AG04450 (cell line): ENCODE results near the gene TMPRSS2. TPM values are rescaled to one million over a fixed set of nuclear protein-coding genes. Genes with fewer than 3 reads are reported as not detected.

Experiments used
- CTCF ChIA-PET: fragments of 300-600, 350-600 bp; formaldehyde crosslinking; extraction: SDS; loops from one replicate; lab custom pipeline; 2022; ENCODE audit warnings: antibody characterized with exemption, inconsistent platforms; lab: Charles Lee
- POLR2A ChIA-PET: fragments of 350-600 bp; formaldehyde crosslinking; extraction: SDS; loops from one replicate; lab custom pipeline; 2021; ENCODE audit warnings: antibody characterized with exemption, inconsistent platforms; lab: Yijun Ruan, JAX
- DNase-seq: peaks from one replicate; pipeline ENCODE4 v3.0.0-alpha.2; 2011; ENCODE audit warnings: low read depth, low spot score
- H3K27ac ChIP-seq: one replicate; pipeline ENCODE4 v1.5.1; 2012; ENCODE audit warnings: low read depth, low read length, control low read depth
- H3K27me3 ChIP-seq: one replicate; pipeline ENCODE4 v1.6.0; 2012; ENCODE audit warnings: low read length; ENCODE audit not compliant: control insufficient read depth, insufficient read depth
- H3K4me3 ChIP-seq: 2 replicates; pipeline ENCODE4 v1.5.1; 2011; ENCODE audit warnings: mild to moderate bottlenecking, low read depth, low read length, control low read depth
- H3K9me3 ChIP-seq: 2 replicates; pipeline ENCODE4 v1.5.1; 2012; ENCODE audit warnings: low read length; ENCODE audit not compliant: control insufficient read depth, insufficient read depth
- CTCF ChIP-seq: IDR thresholded peaks from 2 replicates; pipeline ENCODE4 v1.5.1; 2011; ENCODE audit warnings: low read depth, low read length, control low read depth, inconsistent platforms
- polyA plus RNA-seq: library from polyadenylated mRNA; depleted of rRNA; stranded (reverse); fragments of >200 nt; gene quantifications from 2 replicates; pipeline ENCODE4 v1.2.3, GENCODE V29; 2011

The TMPRSS2 gene
- polyA plus RNA-seq, 1 experiment: not detected

- H3K27ac ChIP-seq: no peak overlapping the region
- H3K9me3 ChIP-seq: no peaks in the 10 kb centered on the region; the same call in 1 of the 2 replicates
- H3K27me3 ChIP-seq: peaks cover 45% of the 10 kb centered on the region
- DNase-seq: no peak
- TF ChIP-seq CTCF: no peak
- CTCF ChIA-PET: no interaction called here
- H3K4me3 ChIP-seq: no peak overlapping the region
- POLR2A ChIA-PET: no interaction called here
Measured at GRCh38 chr21:41506611-41507520, 1.1 kb downstream of the TMPRSS2 start.

- ChIA-PET CTCF (no interaction called here), POLR2A (no interaction called here)
- Histone ChIP-seq H3K27ac (no peak overlapping the region), H3K9me3 (no peaks in the 10 kb centered on the region; the same call in 1 of the 2 replicates), H3K4me3 (no peak overlapping the region), H3K27me3 (peaks cover 45% of the 10 kb centered on the region)
- no peak for TF ChIP-seq CTCF
- no peak for DNase-seq
Measured at GRCh38 chr21:41506005-41506594, 1.9 kb downstream of the TMPRSS2 start.

- no peak for DNase-seq
Measured at GRCh38 chr21:41504030-41504429, 3.9 kb downstream of the TMPRSS2 start.

GRCh38 chr21:41503331-41503730 is 4.6 kb downstream of the TMPRSS2 start:
- Histone ChIP-seq H3K4me3 (no peak overlapping the region), H3K27me3 (peaks cover 32% of the 10 kb centered on the region), H3K9me3 (no peaks in the 10 kb centered on the region; the same call in 1 of the 2 replicates), H3K27ac (no peak overlapping the region)
- CTCF ChIA-PET: no interaction called here
- no peak for TF ChIP-seq CTCF
- POLR2A ChIA-PET: no interaction called here
- no peak for DNase-seq

More at GRCh38 chr21:41504030-41504429, 3.9 kb downstream of the TMPRSS2 start:
- H3K4me3 ChIP-seq: no peak overlapping the region
- TF ChIP-seq CTCF: no peak
- CTCF ChIA-PET: no interaction called here
- no peak overlapping the region for H3K27ac ChIP-seq
- H3K9me3 ChIP-seq: no peaks in the 10 kb centered on the region; the same call in 1 of the 2 replicates
- POLR2A ChIA-PET: no interaction called here
- peaks cover 37% of the 10 kb centered on the region for H3K27me3 ChIP-seq

GRCh38 chr21:41501919-41502318 is 6.0 kb downstream of the TMPRSS2 start:
- no peak for DNase-seq
- CTCF ChIA-PET: no interaction called here
- Histone ChIP-seq H3K27me3 (peaks cover 22% of the 10 kb centered on the region), H3K4me3 (no peak overlapping the region), H3K9me3 (no peaks in the 10 kb centered on the region; the same call in 1 of the 2 replicates), H3K27ac (no peak overlapping the region)
- POLR2A ChIA-PET: no interaction called here
- no peak for TF ChIP-seq CTCF
